H1 (cell line): ENCODE measurements around the gene PLXNA4.

ENCODE experiments used
- CBX8 ChIP-seq: fragments of 300-800, 300-1000 bp; sonication (generic); IDR thresholded peaks from 2 replicates; pipeline ENCODE4 v1.7.1; 2016; ENCODE audit warnings: low read depth, low read length, borderline replicate concordance
- CTCF ChIP-seq, 3 experiments: IDR thresholded peaks; 1 replicate in 2 of 3; 2 replicates in 1 of 3; pipeline versions ENCODE4 v1.5.1 to v1.6.1; 2011; ENCODE audit warnings: low read length in 3 of 3, mild to moderate bottlenecking in 3 of 3, inconsistent platforms in 2 of 3, low read depth in 1 of 3, moderate library complexity in 1 of 3; ENCODE audit not compliant: insufficient read depth in 1 of 3; ENCODE audit errors: control extremely low read depth in 1 of 3
- HDAC6 ChIP-seq: IDR thresholded peaks from one replicate; pipeline ENCODE4 v1.7.1; 2012; ENCODE audit warnings: low read depth, mild to moderate bottlenecking, inconsistent platforms, low read length, moderate library complexity
- SIN3A ChIP-seq, 2 experiments: IDR thresholded peaks in 1 of 2; conservative IDR thresholded peaks in 1 of 2; 2 replicates each; pipeline ENCODE4 v1.6.1; 2011 to 2012; ENCODE audit warnings: low read length in 2 of 2, improper control_type of control experiment in 1 of 2, low read depth in 1 of 2, mild to moderate bottlenecking in 1 of 2

- TF ChIP-seq SIN3A (conservative IDR thresholded peaks at IDR 0.05 in 1 of 2, IDR thresholded peaks at IDR 0.05 in 1 of 2; ENCODE audit: low read depth in 1 of 2, low read length in 2 of 2) (no peak), HDAC6 (no peak), CTCF (IDR thresholded peaks at IDR 0.05; ENCODE audit: control extremely low read depth in 1 of 3, insufficient read depth in 1 of 3, low read depth in 1 of 3, low read length in 3 of 3) (peak; percentile 22 to 64 (median 33); a peak in 3 of 4 replicates), CBX8 (no peak)
Measured at GRCh38 chr7:132239422-132239994, 336.8 kb downstream of the PLXNA4 start.
